HCT116 (cell line): ENCODE measurements around the gene SLC25A41. TPM values are rescaled to one million over a fixed set of nuclear protein-coding genes. Genes with fewer than 3 reads are reported as not detected.

Experiments
- ATAC-seq: fragments of 200-7000 bp; cut with Tn5 transposase; 2 replicates; pipeline ENCODE4 v1.9.1; 2020; ENCODE audit warnings: mild to moderate bottlenecking, moderate library complexity
- BruUV-seq: library from RNA; stranded (reverse); fragments of 400-500 nt; replicated peaks from 2 replicates; lab custom pipeline; 2021; lab: Mats Ljungman, UMichigan
- CTCF ChIA-PET: fragments of 300-600 bp; sonication (Branson Sonifier 250); formaldehyde crosslinking; loops from one replicate; lab custom pipeline; 2021; ENCODE audit warnings: antibody characterized with exemption; lab: Charles Lee
- POLR2A ChIA-PET: fragments of 300-600, 350-600 bp; sonication (Branson Sonifier 250); formaldehyde crosslinking; loops from one replicate; lab custom pipeline; 2021; ENCODE audit warnings: antibody characterized with exemption; lab: Charles Lee
- RAD21 ChIA-PET, 2 experiments: fragments of 300-600 bp; sonication (Branson Sonifier 250); formaldehyde crosslinking; loops; one replicate each; lab custom pipeline; 2023; ENCODE audit warnings: low total read pairs in 2 of 2; ENCODE audit not compliant: uncharacterized antibody in 2 of 2, unreplicated experiment in 2 of 2, low non-redundant PET in 1 of 2; lab: Charles Lee
- DNase-seq: peaks from one replicate; pipeline ENCODE4 v3.0.0-alpha.2; 2010; ENCODE audit warnings: low read depth, low spot score
- H2AFZ ChIP-seq: fragments of 200-600 bp; shearing (Covaris generic), sonication (generic); 2 replicates; pipeline ENCODE4 v1.6.1; 2017; ENCODE audit warnings: low read depth, mixed run types, mixed read lengths, antibody characterized with exemption, low read length; ENCODE audit not compliant: poor library complexity, severe bottlenecking
- H3K27ac ChIP-seq: 2 replicates; pipeline ENCODE4 v1.5.1; 2012; ENCODE audit warnings: low read depth, low read length
- H3K27me3 ChIP-seq: fragments of 200-600 bp; sonication (generic); 2 replicates; pipeline ENCODE4 v1.6.1; 2016; ENCODE audit warnings: mixed run types, low read length, mixed read lengths; ENCODE audit not compliant: insufficient read depth
- H3K36me3 ChIP-seq, 2 experiments: fragments of 200-500 bp in 1 of 2; fragments of 200-600 bp in 1 of 2; sonication (Bioruptor generic) in 1 of 2; sonication (generic) in 1 of 2; 2 replicates each; pipeline versions ENCODE4 v1.5.1 to v1.6.1; 2014 to 2016; ENCODE audit warnings: low read length in 2 of 2, inconsistent platforms in 1 of 2, mixed read lengths in 1 of 2, mixed run types in 1 of 2; ENCODE audit not compliant: insufficient read depth in 2 of 2, control insufficient read depth in 1 of 2
- H3K4me1 ChIP-seq, 2 experiments: fragments of 200-600 bp in 1 of 2; sonication (generic) in 1 of 2; 2 replicates each; pipeline versions ENCODE4 v1.5.1 to v1.6.1; 2012 to 2017; ENCODE audit warnings: low read length in 2 of 2, inconsistent platforms in 1 of 2, mild to moderate bottlenecking in 1 of 2, mixed read lengths in 1 of 2, mixed run types in 1 of 2, moderate library complexity in 1 of 2; ENCODE audit not compliant: insufficient read depth in 2 of 2, control insufficient read depth in 1 of 2
- H3K4me2 ChIP-seq: fragments of 200-600 bp; sonication (generic); 2 replicates; pipeline ENCODE4 v1.6.1; 2017; ENCODE audit warnings: mixed run types, low read length, mixed read lengths
- H3K4me3 ChIP-seq, 2 experiments: fragments of 200-600 bp in 1 of 2; sonication (generic) in 1 of 2; replicated peaks in 1 of 2; 2 replicates each; pipeline ENCODE4 v1.5.1; 2011 to 2016; ENCODE audit warnings: low read length in 2 of 2, control low read depth in 1 of 2, low read depth in 1 of 2, mild to moderate bottlenecking in 1 of 2, mixed read lengths in 1 of 2, mixed run types in 1 of 2
- H3K79me2 ChIP-seq: fragments of 200-600 bp; sonication (generic); 2 replicates; pipeline ENCODE4 v1.6.1; 2017; ENCODE audit warnings: mild to moderate bottlenecking, mixed run types, low read length, moderate library complexity, mixed read lengths; ENCODE audit not compliant: insufficient read depth
- H3K9ac ChIP-seq: fragments of 200-600 bp; sonication (generic); 2 replicates; pipeline ENCODE4 v1.6.1; 2016; ENCODE audit warnings: low read length, mixed read lengths
- H3K9me2 ChIP-seq: fragments of 200-600 bp; sonication (generic), shearing (Covaris generic); 2 replicates; pipeline ENCODE4 v1.6.1; 2017; ENCODE audit warnings: mixed run types, mild to moderate bottlenecking, moderate library complexity; ENCODE audit not compliant: insufficient read depth
- H3K9me3 ChIP-seq, 2 experiments: fragments of 200-500 bp in 1 of 2; fragments of 200-600 bp in 1 of 2; sonication (Bioruptor generic) in 1 of 2; sonication (generic) in 1 of 2; 2 replicates each; pipeline ENCODE4 v1.6.1; 2014 to 2017; ENCODE audit warnings: low read length in 2 of 2, mixed read lengths in 2 of 2, inconsistent platforms in 1 of 2, low read depth in 1 of 2, mild to moderate bottlenecking in 1 of 2, mixed run types in 1 of 2, moderate library complexity in 1 of 2; ENCODE audit not compliant: control insufficient read depth in 1 of 2, insufficient read depth in 1 of 2
- H4K20me1 ChIP-seq: fragments of 200-600 bp; sonication (generic), shearing (Covaris generic); 2 replicates; pipeline ENCODE4 v1.6.1; 2017; ENCODE audit warnings: mixed run types, mild to moderate bottlenecking, moderate library complexity; ENCODE audit not compliant: insufficient read depth
- EGR1 ChIP-seq: IDR thresholded peaks from 2 replicates; pipeline ENCODE4 v1.6.1; 2012; ENCODE audit warnings: low read depth
- ELF1 ChIP-seq: IDR thresholded peaks from 2 replicates; pipeline ENCODE4 v1.6.1; 2012; ENCODE audit warnings: low read depth, borderline replicate concordance
- EZH2 ChIP-seq: fragments of 200-600 bp; sonication (generic); IDR thresholded peaks from 2 replicates; pipeline ENCODE4 v1.6.1; 2017; ENCODE audit warnings: antibody characterized with exemption, mixed run types
- FOSL1 ChIP-seq: IDR thresholded peaks from 2 replicates; pipeline ENCODE4 v1.6.1; 2012; ENCODE audit warnings: low read depth
- JUND ChIP-seq: IDR thresholded peaks from 2 replicates; pipeline ENCODE4 v1.6.1; 2012
- POLR2A ChIP-seq: IDR thresholded peaks from 2 replicates; pipeline ENCODE4 v1.7.0; 2011; ENCODE audit warnings: borderline replicate concordance; ENCODE audit not compliant: insufficient read depth, insufficient read length; ENCODE audit errors: extremely low read depth
- POLR2AphosphoS5 ChIP-seq: IDR thresholded peaks from 2 replicates; pipeline ENCODE4 v1.6.1; 2011; ENCODE audit warnings: mild to moderate bottlenecking, low read depth, low read length, moderate library complexity
- SIN3A ChIP-seq: IDR thresholded peaks from 2 replicates; pipeline ENCODE4 v1.6.1; 2012; ENCODE audit warnings: low read depth
- SP1 ChIP-seq: IDR thresholded peaks from 2 replicates; pipeline ENCODE4 v1.6.1; 2012; ENCODE audit warnings: low read depth
- SRF ChIP-seq: IDR thresholded peaks from 2 replicates; pipeline ENCODE4 v1.6.1; 2012; ENCODE audit warnings: low read depth
- ZFX ChIP-seq: fragments of 450-650 bp; IDR thresholded peaks from 2 replicates; pipeline ENCODE4 v1.6.1; 2017
- ZNF274 ChIP-seq: fragments of 200-500 bp; sonication (Bioruptor generic); IDR thresholded peaks from 2 replicates; pipeline ENCODE4 v1.6.1; 2014; ENCODE audit warnings: mild to moderate bottlenecking, low read depth, low read length, inconsistent platforms
- intact Hi-C: fragments of 100-400 bp; cut with micrococcal nuclease; formaldehyde crosslinking; loops from 2 replicates; pipeline ENCODE4 v1.10.0; 2022
- total RNA-seq: library from RNA; stranded (reverse); gene quantifications from one replicate; pipeline ENCODE4 v1.2.1, GENCODE V29; 2021; ENCODE audit not compliant: unreplicated experiment
- TF ChIP-seq, protein P1 (sequence below): IDR thresholded peaks from 2 replicates; pipeline ENCODE4 v1.6.1; 2012; ENCODE audit warnings: low read depth
- TF ChIP-seq, protein P2 (sequence below): IDR thresholded peaks from 2 replicates; pipeline ENCODE4 v1.6.1; 2012
- TF ChIP-seq, protein P3 (sequence below), 3 experiments: fragments of 200-600 bp in 1 of 3; sonication (generic) in 1 of 3; IDR thresholded peaks in 2 of 3; conservative IDR thresholded peaks in 1 of 3; 2 replicates each; pipeline ENCODE4 v1.5.1; 2012 to 2017; ENCODE audit warnings: low read depth in 2 of 3, low read length in 2 of 3, antibody characterized with exemption in 1 of 3, borderline replicate concordance in 1 of 3, control low read depth in 1 of 3, mild to moderate bottlenecking in 1 of 3, mixed read lengths in 1 of 3, mixed run types in 1 of 3, moderate library complexity in 1 of 3; ENCODE audit not compliant: insufficient read depth in 1 of 3
- TF ChIP-seq, protein P4 (sequence below): IDR thresholded peaks from 2 replicates; pipeline ENCODE4 v1.6.1; 2012
- TF ChIP-seq, protein P5 (sequence below): IDR thresholded peaks from 2 replicates; pipeline ENCODE4 v1.6.1; 2011; ENCODE audit warnings: mild to moderate bottlenecking, low read length, moderate library complexity; ENCODE audit not compliant: insufficient replicate concordance; ENCODE audit errors: extremely low read depth

The SLC25A41 gene
- total RNA-seq, 1 experiment from 2014 or later, result 0.93 TPM

DNA sequence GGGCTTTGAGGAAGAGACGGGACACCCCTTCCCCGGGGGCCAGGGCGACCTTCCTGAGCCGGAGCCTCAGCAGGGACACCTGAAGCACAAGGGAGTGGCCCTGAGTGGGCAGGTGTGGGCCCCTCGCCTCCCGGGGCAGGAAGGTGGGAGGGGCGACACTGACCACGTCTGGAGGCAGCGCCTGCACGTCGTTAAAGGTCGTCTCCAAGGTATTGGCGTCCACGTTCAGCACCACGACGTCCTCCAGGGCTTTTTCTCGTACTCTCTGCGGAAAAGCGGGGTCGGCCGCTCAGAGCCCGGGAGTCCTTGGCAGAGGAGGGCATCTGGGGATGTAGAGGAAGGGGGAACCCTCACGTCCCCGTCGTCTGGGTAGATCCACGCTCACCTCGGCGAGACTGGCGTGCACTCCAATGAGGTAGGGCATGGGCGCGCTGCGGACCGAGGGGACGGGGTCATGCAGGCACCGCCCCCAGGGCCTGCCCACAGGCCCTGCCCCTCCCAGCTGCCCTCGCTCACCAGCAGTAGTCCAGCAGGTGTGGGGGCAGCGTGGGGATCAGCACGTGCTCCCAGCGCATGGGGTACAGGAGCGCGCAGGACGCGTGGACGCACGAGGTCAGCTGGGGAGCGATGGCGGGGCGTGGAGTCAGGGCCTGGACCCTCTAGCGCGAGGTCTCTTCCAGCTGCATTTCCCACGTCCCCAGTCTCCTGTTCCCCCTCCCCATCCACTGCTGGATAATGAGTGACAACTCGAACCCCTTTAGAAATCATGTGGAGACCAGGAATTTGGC is 42.0 kb upstream of the SLC25A41 start:
- intact Hi-C loops, result no loop called here
- H3K27ac ChIP-seq, result no peak overlapping the region
- H2AFZ ChIP-seq, result no peak overlapping the region
- DNase-seq (no peak), ATAC-seq (0 out of 2 replicates have a peak, but pooled peaks have one; percentile 6)
- H3K79me2 ChIP-seq, result no peaks in the 10 kb centered on the region
- BruUV-seq, result no TSS peak
- RAD21 ChIA-PET, result no interaction called here
- CTCF ChIA-PET, result no interaction called here
- no peak overlapping the region for H3K4me2 ChIP-seq
- no peak overlapping the region for H3K4me3 ChIP-seq
- no peaks in the 10 kb centered on the region for H3K9me2 ChIP-seq
- TF ChIP-seq EGR1, result no peak
- TF ChIP-seq, protein P1, sequence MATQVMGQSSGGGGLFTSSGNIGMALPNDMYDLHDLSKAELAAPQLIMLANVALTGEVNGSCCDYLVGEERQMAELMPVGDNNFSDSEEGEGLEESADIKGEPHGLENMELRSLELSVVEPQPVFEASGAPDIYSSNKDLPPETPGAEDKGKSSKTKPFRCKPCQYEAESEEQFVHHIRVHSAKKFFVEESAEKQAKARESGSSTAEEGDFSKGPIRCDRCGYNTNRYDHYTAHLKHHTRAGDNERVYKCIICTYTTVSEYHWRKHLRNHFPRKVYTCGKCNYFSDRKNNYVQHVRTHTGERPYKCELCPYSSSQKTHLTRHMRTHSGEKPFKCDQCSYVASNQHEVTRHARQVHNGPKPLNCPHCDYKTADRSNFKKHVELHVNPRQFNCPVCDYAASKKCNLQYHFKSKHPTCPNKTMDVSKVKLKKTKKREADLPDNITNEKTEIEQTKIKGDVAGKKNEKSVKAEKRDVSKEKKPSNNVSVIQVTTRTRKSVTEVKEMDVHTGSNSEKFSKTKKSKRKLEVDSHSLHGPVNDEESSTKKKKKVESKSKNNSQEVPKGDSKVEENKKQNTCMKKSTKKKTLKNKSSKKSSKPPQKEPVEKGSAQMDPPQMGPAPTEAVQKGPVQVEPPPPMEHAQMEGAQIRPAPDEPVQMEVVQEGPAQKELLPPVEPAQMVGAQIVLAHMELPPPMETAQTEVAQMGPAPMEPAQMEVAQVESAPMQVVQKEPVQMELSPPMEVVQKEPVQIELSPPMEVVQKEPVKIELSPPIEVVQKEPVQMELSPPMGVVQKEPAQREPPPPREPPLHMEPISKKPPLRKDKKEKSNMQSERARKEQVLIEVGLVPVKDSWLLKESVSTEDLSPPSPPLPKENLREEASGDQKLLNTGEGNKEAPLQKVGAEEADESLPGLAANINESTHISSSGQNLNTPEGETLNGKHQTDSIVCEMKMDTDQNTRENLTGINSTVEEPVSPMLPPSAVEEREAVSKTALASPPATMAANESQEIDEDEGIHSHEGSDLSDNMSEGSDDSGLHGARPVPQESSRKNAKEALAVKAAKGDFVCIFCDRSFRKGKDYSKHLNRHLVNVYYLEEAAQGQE, result no peak
- TF ChIP-seq, protein P2, sequence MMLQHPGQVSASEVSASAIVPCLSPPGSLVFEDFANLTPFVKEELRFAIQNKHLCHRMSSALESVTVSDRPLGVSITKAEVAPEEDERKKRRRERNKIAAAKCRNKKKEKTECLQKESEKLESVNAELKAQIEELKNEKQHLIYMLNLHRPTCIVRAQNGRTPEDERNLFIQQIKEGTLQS, result no peak
- no peak for TF ChIP-seq POLR2AphosphoS5
- no peak for TF ChIP-seq SIN3A
- TF ChIP-seq ZFX, result no peak
- TF ChIP-seq SP1, result no peak
- TF ChIP-seq, protein P3, sequence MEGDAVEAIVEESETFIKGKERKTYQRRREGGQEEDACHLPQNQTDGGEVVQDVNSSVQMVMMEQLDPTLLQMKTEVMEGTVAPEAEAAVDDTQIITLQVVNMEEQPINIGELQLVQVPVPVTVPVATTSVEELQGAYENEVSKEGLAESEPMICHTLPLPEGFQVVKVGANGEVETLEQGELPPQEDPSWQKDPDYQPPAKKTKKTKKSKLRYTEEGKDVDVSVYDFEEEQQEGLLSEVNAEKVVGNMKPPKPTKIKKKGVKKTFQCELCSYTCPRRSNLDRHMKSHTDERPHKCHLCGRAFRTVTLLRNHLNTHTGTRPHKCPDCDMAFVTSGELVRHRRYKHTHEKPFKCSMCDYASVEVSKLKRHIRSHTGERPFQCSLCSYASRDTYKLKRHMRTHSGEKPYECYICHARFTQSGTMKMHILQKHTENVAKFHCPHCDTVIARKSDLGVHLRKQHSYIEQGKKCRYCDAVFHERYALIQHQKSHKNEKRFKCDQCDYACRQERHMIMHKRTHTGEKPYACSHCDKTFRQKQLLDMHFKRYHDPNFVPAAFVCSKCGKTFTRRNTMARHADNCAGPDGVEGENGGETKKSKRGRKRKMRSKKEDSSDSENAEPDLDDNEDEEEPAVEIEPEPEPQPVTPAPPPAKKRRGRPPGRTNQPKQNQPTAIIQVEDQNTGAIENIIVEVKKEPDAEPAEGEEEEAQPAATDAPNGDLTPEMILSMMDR (IDR thresholded peaks at IDR 0.05 in 2 of 3, conservative IDR thresholded peaks at IDR 0.05 in 1 of 3; ENCODE audit: borderline replicate concordance in 1 of 3, insufficient read depth in 1 of 3, low read depth in 2 of 3, low read length in 2 of 3), result no peak
- TF ChIP-seq ELF1, result no peak
- TF ChIP-seq, protein P4, sequence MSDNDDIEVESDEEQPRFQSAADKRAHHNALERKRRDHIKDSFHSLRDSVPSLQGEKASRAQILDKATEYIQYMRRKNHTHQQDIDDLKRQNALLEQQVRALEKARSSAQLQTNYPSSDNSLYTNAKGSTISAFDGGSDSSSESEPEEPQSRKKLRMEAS, result no peak
- TF ChIP-seq JUND, result no peak
- no peak for TF ChIP-seq ZNF274
- TF ChIP-seq EZH2, result no peak
- TF ChIP-seq, protein P5, sequence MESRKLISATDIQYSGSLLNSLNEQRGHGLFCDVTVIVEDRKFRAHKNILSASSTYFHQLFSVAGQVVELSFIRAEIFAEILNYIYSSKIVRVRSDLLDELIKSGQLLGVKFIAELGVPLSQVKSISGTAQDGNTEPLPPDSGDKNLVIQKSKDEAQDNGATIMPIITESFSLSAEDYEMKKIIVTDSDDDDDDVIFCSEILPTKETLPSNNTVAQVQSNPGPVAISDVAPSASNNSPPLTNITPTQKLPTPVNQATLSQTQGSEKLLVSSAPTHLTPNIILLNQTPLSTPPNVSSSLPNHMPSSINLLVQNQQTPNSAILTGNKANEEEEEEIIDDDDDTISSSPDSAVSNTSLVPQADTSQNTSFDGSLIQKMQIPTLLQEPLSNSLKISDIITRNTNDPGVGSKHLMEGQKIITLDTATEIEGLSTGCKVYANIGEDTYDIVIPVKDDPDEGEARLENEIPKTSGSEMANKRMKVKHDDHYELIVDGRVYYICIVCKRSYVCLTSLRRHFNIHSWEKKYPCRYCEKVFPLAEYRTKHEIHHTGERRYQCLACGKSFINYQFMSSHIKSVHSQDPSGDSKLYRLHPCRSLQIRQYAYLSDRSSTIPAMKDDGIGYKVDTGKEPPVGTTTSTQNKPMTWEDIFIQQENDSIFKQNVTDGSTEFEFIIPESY, result no peak
- TF ChIP-seq FOSL1, result no peak
- no peak for TF ChIP-seq SRF
- TF ChIP-seq POLR2A, result no peak
- no peaks in the 10 kb centered on the region for H3K27me3 ChIP-seq
- no peaks in the 10 kb centered on the region for H3K9me3 ChIP-seq
- H3K36me3 ChIP-seq, result no peaks in the 10 kb centered on the region
- no peaks in the 10 kb centered on the region for H4K20me1 ChIP-seq
- peaks cover 8 to 27% of the 10 kb centered on the region in 2 experiments for H3K4me1 ChIP-seq
- no peak overlapping the region for H3K9ac ChIP-seq
- POLR2A ChIA-PET, result no interaction called here
